ENCODE measurements around the gene ANKRD33B.

ANKRD33B gene

GRCh38 chr5:10550222-10550995 lies 13.5 kb upstream of the ANKRD33B start:
- no peaks in the 10 kb centered on the region for H3K36me3 ChIP-seq (ENCODE audit: insufficient read depth, low read length)
- no peak overlapping the region for H3K4me3 ChIP-seq (ENCODE audit: low read depth in 1 of 2, low read length in 2 of 2)
- no peaks in the 10 kb centered on the region for H3K9me3 ChIP-seq (ENCODE audit: low read length)
- H3K9ac ChIP-seq (ENCODE audit: low read length): no peak overlapping the region
- H3K4me1 ChIP-seq (ENCODE audit: insufficient read depth, low read length): no peaks in the 10 kb centered on the region
- H3K27me3 ChIP-seq (ENCODE audit: control insufficient read depth in 1 of 2, insufficient read depth in 2 of 2, low read length in 2 of 2): peaks cover 0 to 4% of the 10 kb centered on the region in 2 donors
- no peak overlapping the region for H3K27ac ChIP-seq (ENCODE audit: low read depth, low read length)

DNA sequence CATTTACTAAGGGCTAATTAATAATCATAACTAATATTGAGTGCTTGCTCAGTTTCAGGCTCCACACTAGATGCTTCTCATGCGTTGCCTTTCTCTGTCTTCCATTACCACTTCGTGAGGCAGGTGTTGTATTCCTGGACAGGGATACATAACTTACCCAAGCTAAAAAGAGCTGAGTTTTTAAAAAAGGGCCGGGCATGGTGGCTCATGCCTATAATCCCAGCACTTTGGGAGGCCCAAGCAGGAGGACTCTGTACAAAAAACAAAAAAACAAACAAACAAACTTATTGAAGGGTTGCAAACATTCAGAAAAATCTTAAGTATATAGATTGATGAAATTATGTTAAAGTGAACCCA lies 12.1 kb upstream of the ANKRD33B start:
- H3K36me3 ChIP-seq (ENCODE audit: insufficient read depth, low read length): no peaks in the 10 kb centered on the region
- H3K27me3 ChIP-seq (ENCODE audit: control insufficient read depth in 1 of 2, insufficient read depth in 2 of 2, low read length in 2 of 2): peaks cover 0 to 4% of the 10 kb centered on the region in 2 donors

DNA sequence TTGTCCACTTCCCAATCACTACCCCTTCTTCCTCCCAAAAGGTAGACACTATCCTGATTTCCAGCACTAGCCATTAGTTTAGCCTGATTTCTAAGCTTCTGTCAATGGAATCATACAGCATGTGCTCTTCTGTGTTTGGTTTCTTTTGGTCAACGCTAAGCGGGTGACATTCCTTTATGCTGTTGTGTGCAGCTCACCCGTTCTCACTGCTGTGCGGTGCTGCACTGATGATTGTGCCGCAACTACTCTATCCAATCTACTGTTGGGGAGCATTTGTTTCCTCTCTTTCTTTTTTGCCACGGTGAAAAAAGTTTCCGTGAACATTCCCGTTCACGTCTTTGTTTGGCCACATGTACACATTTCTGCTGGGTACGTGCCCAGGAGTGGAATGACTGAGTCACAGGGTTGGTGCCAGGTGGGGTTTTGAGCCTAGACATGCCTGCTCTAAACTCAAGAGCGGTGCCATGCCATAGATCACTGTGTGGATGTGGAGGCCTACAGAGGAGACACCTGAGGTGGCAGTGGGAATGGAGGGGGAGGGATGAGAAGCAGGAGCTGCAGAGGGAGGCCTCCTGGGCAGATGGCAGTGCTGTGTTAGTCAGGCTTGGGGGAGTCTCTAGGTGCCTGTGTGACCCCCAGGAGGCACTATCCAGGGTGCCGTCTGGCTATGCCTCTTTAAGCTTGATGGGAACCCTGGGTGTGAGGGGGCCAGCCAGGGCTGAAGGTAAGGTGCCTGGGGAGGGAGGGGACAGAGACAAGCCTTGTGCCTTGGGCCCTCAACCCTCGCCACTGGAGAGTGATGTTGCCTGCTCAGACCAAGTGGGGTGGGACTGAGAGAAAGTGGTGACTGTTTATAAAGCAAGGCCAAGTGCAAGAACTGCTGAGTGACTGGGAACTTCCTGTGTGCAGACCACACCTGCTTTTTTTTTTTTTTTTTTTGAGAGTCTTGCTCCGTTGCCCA lies 11.4 kb upstream of the ANKRD33B start:
- no peak overlapping the region for H3K27ac ChIP-seq (ENCODE audit: low read depth, low read length)
- H3K36me3 ChIP-seq (ENCODE audit: insufficient read depth, low read length): no peaks in the 10 kb centered on the region
- no peaks in the 10 kb centered on the region for H3K4me1 ChIP-seq (ENCODE audit: insufficient read depth, low read length)
- no peak overlapping the region for H3K9ac ChIP-seq (ENCODE audit: low read length)
- H3K9me3 ChIP-seq (ENCODE audit: low read length): no peaks in the 10 kb centered on the region
- H3K4me3 ChIP-seq (ENCODE audit: low read depth in 1 of 2, low read length in 2 of 2): no peak overlapping the region
- H3K27me3 ChIP-seq (ENCODE audit: control insufficient read depth in 1 of 2, insufficient read depth in 2 of 2, low read length in 2 of 2): peaks cover 0 to 4% of the 10 kb centered on the region in 2 donors

More for the DNA sequence above, 12.1 kb upstream of the ANKRD33B start:
- Histone ChIP-seq H3K27ac (ENCODE audit: low read depth, low read length) (no peak overlapping the region), H3K4me3 (ENCODE audit: low read depth in 1 of 2, low read length in 2 of 2) (no peak overlapping the region), H3K4me1 (ENCODE audit: insufficient read depth, low read length) (no peaks in the 10 kb centered on the region), H3K9me3 (ENCODE audit: low read length) (no peaks in the 10 kb centered on the region), H3K9ac (ENCODE audit: low read length) (no peak overlapping the region)

DNA sequence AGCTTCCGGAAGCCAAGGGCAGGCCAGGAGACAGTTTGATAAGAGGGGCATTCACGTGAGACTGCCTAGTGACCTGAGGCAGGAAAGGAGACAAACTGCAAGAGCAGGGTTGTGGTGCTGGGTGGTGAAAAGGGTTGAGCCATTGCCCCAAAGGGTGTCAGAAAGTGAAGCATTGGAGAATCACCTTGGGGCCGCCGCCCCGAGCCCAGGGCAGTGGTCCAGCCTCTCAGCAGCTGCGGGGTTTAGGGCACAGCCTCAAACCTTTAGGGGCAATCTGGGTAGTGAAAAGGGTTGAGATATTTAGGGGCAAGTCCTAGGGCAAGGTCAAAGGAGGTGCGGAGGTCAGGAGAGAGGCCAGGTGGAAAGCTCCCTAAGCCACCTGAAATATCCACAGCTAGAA lies 10.4 kb upstream of the ANKRD33B start:
- Histone ChIP-seq H3K27ac (ENCODE audit: low read depth, low read length) (no peak overlapping the region), H3K9ac (ENCODE audit: low read length) (no peak overlapping the region), H3K4me3 (ENCODE audit: low read depth in 1 of 2, low read length in 2 of 2) (no peak overlapping the region), H3K36me3 (ENCODE audit: insufficient read depth, low read length) (no peaks in the 10 kb centered on the region), H3K27me3 (ENCODE audit: control insufficient read depth in 1 of 2, insufficient read depth in 2 of 2, low read length in 2 of 2) (peaks cover 0 to 4% of the 10 kb centered on the region in 2 donors), H3K4me1 (ENCODE audit: insufficient read depth, low read length) (no peaks in the 10 kb centered on the region), H3K9me3 (ENCODE audit: low read length) (no peaks in the 10 kb centered on the region)

DNA sequence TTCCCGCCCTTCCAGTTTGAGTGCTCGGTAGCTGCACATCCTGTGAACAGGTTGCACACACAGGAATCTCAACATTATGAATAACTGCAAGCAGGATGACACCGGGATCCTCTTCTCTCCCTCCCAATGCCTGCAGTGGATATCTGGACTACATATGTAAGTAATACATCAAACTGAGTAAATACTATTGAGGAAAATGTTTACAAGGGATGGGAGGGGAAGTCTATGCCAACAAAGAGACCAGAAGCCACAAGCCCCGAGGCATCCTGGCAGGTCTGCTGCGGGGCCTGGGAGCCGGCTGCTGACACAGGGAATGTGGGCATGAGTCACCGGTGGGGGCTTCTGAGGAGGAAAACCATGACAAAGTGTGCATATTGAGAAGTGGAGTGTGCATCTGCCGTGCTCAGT lies 8.6 kb upstream of the ANKRD33B start:
- Histone ChIP-seq H3K27me3 (ENCODE audit: control insufficient read depth in 1 of 2, insufficient read depth in 2 of 2, low read length in 2 of 2) (peaks cover 0 to 4% of the 10 kb centered on the region in 2 donors), H3K9ac (ENCODE audit: low read length) (no peak overlapping the region), H3K27ac (ENCODE audit: low read depth, low read length) (no peak overlapping the region), H3K4me3 (ENCODE audit: low read depth in 1 of 2, low read length in 2 of 2) (no peak overlapping the region), H3K36me3 (ENCODE audit: insufficient read depth, low read length) (no peaks in the 10 kb centered on the region), H3K9me3 (ENCODE audit: low read length) (no peaks in the 10 kb centered on the region), H3K4me1 (ENCODE audit: insufficient read depth, low read length) (no peaks in the 10 kb centered on the region)

DNA sequence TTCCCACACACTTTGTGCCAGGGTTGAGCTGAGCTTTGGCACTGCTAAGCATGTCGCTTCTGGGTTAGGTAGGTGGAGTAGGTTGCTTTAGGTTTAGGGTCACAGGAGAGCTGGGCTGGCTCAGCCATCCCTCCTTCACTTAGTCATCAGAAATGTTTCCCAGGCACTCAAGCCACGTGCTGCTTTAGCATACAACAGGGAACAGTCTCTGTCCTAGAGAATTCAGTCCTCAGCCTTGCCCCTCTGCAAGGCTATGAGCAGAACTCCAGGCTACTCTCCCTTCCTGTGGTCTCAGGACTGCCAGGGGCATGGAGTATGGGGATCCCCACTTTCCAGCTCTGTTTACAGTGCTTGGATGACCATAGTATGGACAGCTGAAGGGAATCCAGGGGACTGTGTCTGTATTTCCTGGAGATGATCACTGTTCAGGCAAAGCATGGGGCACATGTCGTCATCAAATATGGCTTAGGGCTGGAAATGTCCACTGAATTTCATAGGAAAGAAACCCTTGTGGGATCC lies 7.5 kb upstream of the ANKRD33B start:
- Histone ChIP-seq H3K4me1 (ENCODE audit: insufficient read depth, low read length) (no peaks in the 10 kb centered on the region), H3K9ac (ENCODE audit: low read length) (no peak overlapping the region), H3K27me3 (ENCODE audit: control insufficient read depth in 1 of 2, insufficient read depth in 2 of 2, low read length in 2 of 2) (peaks cover 0 to 6% of the 10 kb centered on the region in 2 donors), H3K27ac (ENCODE audit: low read depth, low read length) (no peak overlapping the region), H3K9me3 (ENCODE audit: low read length) (no peaks in the 10 kb centered on the region), H3K4me3 (ENCODE audit: low read depth in 1 of 2, low read length in 2 of 2) (no peak overlapping the region), H3K36me3 (ENCODE audit: insufficient read depth, low read length) (no peaks in the 10 kb centered on the region)

- Histone ChIP-seq H3K36me3 (ENCODE audit: insufficient read depth, low read length) (no peaks in the 10 kb centered on the region), H3K4me3 (ENCODE audit: low read depth in 1 of 2, low read length in 2 of 2) (no peak overlapping the region), H3K9ac (ENCODE audit: low read length) (no peak overlapping the region), H3K27ac (ENCODE audit: low read depth, low read length) (no peak overlapping the region), H3K9me3 (ENCODE audit: low read length) (no peaks in the 10 kb centered on the region), H3K4me1 (ENCODE audit: insufficient read depth, low read length) (no peaks in the 10 kb centered on the region), H3K27me3 (ENCODE audit: control insufficient read depth in 1 of 2, insufficient read depth in 2 of 2, low read length in 2 of 2) (peaks cover under 1 to 11% of the 10 kb centered on the region in 2 donors)
Observed at GRCh38 chr5:10556893-10557746, 6.8 kb upstream of the ANKRD33B start.

DNA sequence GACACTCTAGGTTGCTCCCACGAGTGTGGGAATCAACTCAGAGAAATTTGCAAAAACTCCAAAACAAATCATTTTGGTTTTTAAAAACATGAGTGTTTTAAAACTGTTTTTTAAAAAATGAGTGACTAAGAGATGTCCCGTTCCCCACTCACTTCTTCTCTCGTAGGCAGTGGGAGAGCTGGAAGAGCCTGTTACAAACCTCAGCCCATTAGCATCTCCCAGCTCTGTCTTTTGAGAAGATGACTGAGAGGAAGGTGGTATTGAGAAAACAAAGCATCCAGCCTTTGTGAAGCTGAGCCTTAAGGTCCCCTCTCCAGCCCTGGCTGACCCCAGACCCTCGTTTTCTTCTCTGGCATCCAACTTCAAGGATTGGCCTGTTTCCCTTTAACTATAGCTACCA lies 4.7 kb upstream of the ANKRD33B start:
- Histone ChIP-seq H3K4me1 (ENCODE audit: insufficient read depth, low read length) (no peaks in the 10 kb centered on the region), H3K36me3 (ENCODE audit: insufficient read depth, low read length) (no peaks in the 10 kb centered on the region), H3K27me3 (ENCODE audit: control insufficient read depth in 1 of 2, insufficient read depth in 2 of 2, low read length in 2 of 2) (peaks cover 4 to 27% of the 10 kb centered on the region in 2 donors), H3K27ac (ENCODE audit: low read depth, low read length) (no peak overlapping the region), H3K9ac (ENCODE audit: low read length) (no peak overlapping the region), H3K9me3 (ENCODE audit: low read length) (no peaks in the 10 kb centered on the region), H3K4me3 (ENCODE audit: low read depth in 1 of 2, low read length in 2 of 2) (no peak overlapping the region)

DNA sequence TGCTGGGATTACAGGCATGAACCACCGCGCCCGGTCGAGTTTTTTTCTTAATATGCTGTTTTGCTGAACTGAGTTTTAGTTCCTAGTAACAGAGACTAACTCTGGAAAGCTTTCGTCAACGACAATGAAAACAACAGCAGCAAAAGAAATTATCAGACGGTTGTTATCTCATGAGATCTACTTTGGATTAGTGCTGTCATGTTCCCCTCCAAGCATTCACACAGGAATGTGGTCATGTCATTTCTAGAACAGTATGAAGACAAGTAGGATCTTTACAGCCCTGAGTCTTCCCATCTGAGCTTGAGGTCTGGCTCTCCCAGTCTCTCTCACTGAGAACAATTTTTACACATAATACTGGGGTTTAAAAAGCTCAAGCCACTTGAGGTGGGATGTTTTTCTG lies 4.0 kb upstream of the ANKRD33B start:
- peaks cover 4 to 32% of the 10 kb centered on the region in 2 donors for H3K27me3 ChIP-seq (ENCODE audit: control insufficient read depth in 1 of 2, insufficient read depth in 2 of 2, low read length in 2 of 2)
- no peak overlapping the region for H3K9ac ChIP-seq (ENCODE audit: low read length)
- H3K9me3 ChIP-seq (ENCODE audit: low read length): no peaks in the 10 kb centered on the region
- no peak overlapping the region for H3K4me3 ChIP-seq (ENCODE audit: low read depth in 1 of 2, low read length in 2 of 2)
- no peaks in the 10 kb centered on the region for H3K4me1 ChIP-seq (ENCODE audit: insufficient read depth, low read length)
- H3K36me3 ChIP-seq (ENCODE audit: insufficient read depth, low read length): no peaks in the 10 kb centered on the region
- no peak overlapping the region for H3K27ac ChIP-seq (ENCODE audit: low read depth, low read length)

GRCh38 chr5:10562201-10563109 lies 1.4 kb upstream of the ANKRD33B start:
- Histone ChIP-seq H3K27ac (ENCODE audit: low read depth, low read length) (no peak overlapping the region), H3K36me3 (ENCODE audit: insufficient read depth, low read length) (no peaks in the 10 kb centered on the region), H3K4me3 (ENCODE audit: low read depth in 1 of 2, low read length in 2 of 2) (peak overlapping the region in 1 of 2 donors; percentile 61), H3K4me1 (ENCODE audit: insufficient read depth, low read length) (no peaks in the 10 kb centered on the region), H3K27me3 (ENCODE audit: control insufficient read depth in 1 of 2, insufficient read depth in 2 of 2, low read length in 2 of 2) (peaks cover 14 to 50% of the 10 kb centered on the region in 2 donors), H3K9me3 (ENCODE audit: low read length) (no peaks in the 10 kb centered on the region), H3K9ac (ENCODE audit: low read length) (no peak overlapping the region)

All from muscle layer of colon (tissue), 2 donors.